IMR-90 (cell line): Measurements from ENCODE around the gene PREP. TPM values are rescaled to one million over a fixed set of nuclear protein-coding genes. Genes with fewer than 3 reads are reported as not detected.

ENCODE experiments used
- ATAC-seq: fragments of 200-7000 bp; cut with Tn5 transposase; 2 replicates; pipeline ENCODE4 v1.9.1; 2020; ENCODE audit warnings: low read depth, mild to moderate bottlenecking, moderate library complexity
- BruUV-seq: library from RNA; stranded (reverse); fragments of 400-500 nt; replicated peaks from 2 replicates; lab custom pipeline; 2021; lab: Mats Ljungman, UMichigan
- CTCF ChIA-PET: fragments of 300-600 bp; formaldehyde crosslinking; extraction: SDS; loops from one replicate; lab custom pipeline; 2021; ENCODE audit warnings: antibody characterized with exemption; lab: Yijun Ruan, JAX
- POLR2A ChIA-PET: fragments of 300-600 bp; sonication (Branson Sonifier 250); formaldehyde crosslinking; loops from one replicate; lab custom pipeline; 2022; ENCODE audit warnings: antibody characterized with exemption; ENCODE audit not compliant: unreplicated experiment; lab: Charles Lee
- DNase-seq: peaks from one replicate; pipeline ENCODE4 v3.0.0; 2013
- H2AFZ ChIP-seq: replicated peaks from 2 replicates; pipeline ENCODE3; 2013; ENCODE audit warnings: low read length, mild to moderate bottlenecking; ENCODE audit not compliant: poor library complexity
- H2AK5ac ChIP-seq: 2 replicates; pipeline ENCODE4 v1.6.1; 2013; ENCODE audit warnings: low read depth, low read length, inconsistent platforms
- H2AK9ac ChIP-seq: replicated peaks from 2 replicates; pipeline ENCODE3; 2013; ENCODE audit warnings: mild to moderate bottlenecking, low read depth, low read length, moderate library complexity; ENCODE audit not compliant: poor library complexity
- H2BK120ac ChIP-seq: 2 replicates; pipeline ENCODE4 v1.6.1; 2013; ENCODE audit warnings: low read depth, low read length, inconsistent platforms
- H2BK15ac ChIP-seq: 3 replicates; pipeline ENCODE4 v1.6.1; 2013; ENCODE audit warnings: low read depth, low read length, inconsistent platforms
- H2BK20ac ChIP-seq: 2 replicates; pipeline ENCODE4 v1.6.1; 2013; ENCODE audit warnings: low read depth, mild to moderate bottlenecking, inconsistent platforms, low read length, moderate library complexity
- H2BK5ac ChIP-seq: 2 replicates; pipeline ENCODE4 v1.6.1; 2013; ENCODE audit warnings: mild to moderate bottlenecking, low read depth, low read length, inconsistent platforms; ENCODE audit not compliant: poor library complexity, severe bottlenecking
- H3K14ac ChIP-seq: replicated peaks from 2 replicates; pipeline ENCODE4 v1.6.1; 2013; ENCODE audit warnings: low read depth, low read length, inconsistent platforms
- H3K18ac ChIP-seq: 2 replicates; pipeline ENCODE4 v1.6.1; 2013; ENCODE audit warnings: low read depth, low read length, control low read depth
- H3K23ac ChIP-seq: 2 replicates; pipeline ENCODE4 v1.6.1; 2013; ENCODE audit warnings: low read depth, low read length, inconsistent platforms
- H3K27ac ChIP-seq: 2 replicates; pipeline ENCODE4 v1.5.1; 2013; ENCODE audit warnings: mild to moderate bottlenecking, control low read depth, low read length; ENCODE audit not compliant: insufficient read depth
- H3K27me3 ChIP-seq: 2 replicates; pipeline ENCODE4 v1.6.1; 2013; ENCODE audit warnings: low read length; ENCODE audit not compliant: control insufficient read depth, insufficient read depth
- H3K36me3 ChIP-seq: 2 replicates; pipeline ENCODE4 v1.6.1; 2013; ENCODE audit warnings: low read length, mixed read lengths; ENCODE audit not compliant: control insufficient read depth, insufficient read depth
- H3K4ac ChIP-seq: 2 replicates; pipeline ENCODE4 v1.6.1; 2013; ENCODE audit warnings: low read depth, low read length, inconsistent platforms
- H3K4me1 ChIP-seq: 2 replicates; pipeline ENCODE4 v1.6.1; 2013; ENCODE audit warnings: low read length, mixed read lengths; ENCODE audit not compliant: control insufficient read depth, insufficient read depth
- H3K4me2 ChIP-seq: 2 replicates; pipeline ENCODE4 v1.6.1; 2013; ENCODE audit warnings: low read depth, mild to moderate bottlenecking, control low read depth, low read length, moderate library complexity
- H3K4me3 ChIP-seq: 2 replicates; pipeline ENCODE4 v1.5.1; 2013; ENCODE audit warnings: low read depth, mild to moderate bottlenecking, control low read depth, low read length, moderate library complexity; ENCODE audit not compliant: insufficient read depth
- H3K56ac ChIP-seq: 2 replicates; pipeline ENCODE4 v1.6.1; 2013; ENCODE audit warnings: low read length, inconsistent platforms; ENCODE audit not compliant: insufficient read depth; ENCODE audit errors: extremely low read depth
- H3K79me1 ChIP-seq, 2 experiments: 2 replicates each; pipeline ENCODE4 v1.6.1; 2013; ENCODE audit warnings: low read length in 2 of 2, inconsistent platforms in 1 of 2, low read depth in 1 of 2
- H3K9ac ChIP-seq: 2 replicates; pipeline ENCODE4 v1.6.1; 2013; ENCODE audit warnings: low read depth, low read length, control low read depth
- H3K9me1 ChIP-seq: 2 replicates; pipeline ENCODE4 v1.6.1; 2013; ENCODE audit warnings: low read length, inconsistent platforms; ENCODE audit not compliant: insufficient read depth
- H3K9me3 ChIP-seq: 2 replicates; pipeline ENCODE4 v1.6.1; 2013; ENCODE audit warnings: low read length; ENCODE audit not compliant: control insufficient read depth, insufficient read depth
- H4K20me1 ChIP-seq: 2 replicates; pipeline ENCODE4 v1.6.1; 2013; ENCODE audit warnings: low read length, inconsistent platforms; ENCODE audit not compliant: insufficient read depth
- H4K5ac ChIP-seq: 2 replicates; pipeline ENCODE4 v1.6.1; 2013; ENCODE audit warnings: mild to moderate bottlenecking, low read depth, low read length, control low read depth
- H4K8ac ChIP-seq, 2 experiments: 2 replicates each; pipeline ENCODE4 v1.6.1; 2013; ENCODE audit warnings: low read depth in 2 of 2, low read length in 2 of 2, control low read depth in 1 of 2, inconsistent platforms in 1 of 2
- H4K91ac ChIP-seq: 2 replicates; pipeline ENCODE4 v1.6.1; 2013; ENCODE audit warnings: low read depth, low read length, inconsistent platforms; ENCODE audit not compliant: insufficient read depth
- BHLHE40 ChIP-seq: fragments of 150-350 bp; IDR thresholded peaks from 2 replicates; pipeline ENCODE4 v1.6.1; 2016; ENCODE audit warnings: mild to moderate bottlenecking, low read depth, low read length
- CEBPB ChIP-seq: IDR thresholded peaks from 2 replicates; pipeline ENCODE4 v1.6.1; 2012; ENCODE audit warnings: low read depth, low read length, improper control_type of control experiment
- CHD1 ChIP-seq: IDR thresholded peaks from 2 replicates; pipeline ENCODE4 v1.6.1; 2012; ENCODE audit warnings: low read depth, low read length, improper control_type of control experiment
- FOS ChIP-seq: fragments of 150-350 bp; IDR thresholded peaks from 2 replicates; pipeline ENCODE4 v1.6.1; 2016; ENCODE audit warnings: low read depth, low read length
- MAFK ChIP-seq: IDR thresholded peaks from 2 replicates; pipeline ENCODE4 v1.6.1; 2012; ENCODE audit warnings: low read depth, low read length, improper control_type of control experiment
- MAZ ChIP-seq: IDR thresholded peaks from 2 replicates; pipeline ENCODE4 v1.6.1; 2012; ENCODE audit warnings: low read depth, mild to moderate bottlenecking, low read length, improper control_type of control experiment, moderate library complexity, borderline replicate concordance
- MXI1 ChIP-seq: IDR thresholded peaks from 2 replicates; pipeline ENCODE4 v1.6.1; 2012; ENCODE audit warnings: low read depth, mild to moderate bottlenecking, low read length, moderate library complexity, borderline replicate concordance
- NFE2L2 ChIP-seq: fragments of 150-350 bp; IDR thresholded peaks from 2 replicates; pipeline ENCODE4 v1.6.1; 2016; ENCODE audit warnings: low read depth, mild to moderate bottlenecking, low read length
- POLR2A ChIP-seq: IDR thresholded peaks from 2 replicates; pipeline ENCODE4 v1.6.1; 2012; ENCODE audit warnings: mild to moderate bottlenecking, low read depth, low read length
- RAD21 ChIP-seq: IDR thresholded peaks from 2 replicates; pipeline ENCODE4 v1.6.1; 2012; ENCODE audit warnings: low read length, improper control_type of control experiment
- RCOR1 ChIP-seq: IDR thresholded peaks from 2 replicates; pipeline ENCODE4 v1.6.1; 2012; ENCODE audit warnings: mild to moderate bottlenecking, low read length, improper control_type of control experiment; ENCODE audit not compliant: insufficient replicate concordance
- RFX5 ChIP-seq: IDR thresholded peaks from 2 replicates; pipeline ENCODE4 v1.8.0; 2012; ENCODE audit warnings: low read depth, mild to moderate bottlenecking, low read length, moderate library complexity
- SMC3 ChIP-seq: fragments of 150-350 bp; IDR thresholded peaks from 2 replicates; pipeline ENCODE4 v1.6.1; 2016; ENCODE audit warnings: low read depth, mild to moderate bottlenecking, antibody characterized with exemption, low read length, moderate library complexity
- WGBS, 2 experiments: methylation state at CpG; one replicate each; pipeline versions ENCODE4 v1.1.5 to v1.1.7; 2013; ENCODE audit warnings: missing lambda C conversion rate in 2 of 2; ENCODE audit not compliant: insufficient read length in 1 of 2; ENCODE audit errors: extremely low coverage in 2 of 2; 5-methylcytosine and 5-hydroxymethylcytosine counted together
- dilution Hi-C: fragments of 300-500 bp; cut with HindIII; formaldehyde crosslinking; loops from one replicate; pipeline ENCODE4 v1.14.3; 2018; ENCODE audit warnings: low sequenced_read_pairs; ENCODE audit not compliant: unreplicated experiment
- in situ Hi-C: fragments of 300-500 bp; cut with MboI; formaldehyde crosslinking; loops from 3 replicates; pipeline ENCODE4 v1.14.3; 2019; ENCODE audit warnings: low sequenced_read_pairs, inconsistent platforms, mixed read lengths
- intact Hi-C: fragments of 100-400 bp; cut with micrococcal nuclease; formaldehyde crosslinking; loops from 2 replicates; pipeline ENCODE4 v1.10.0; 2022
- polyA plus RNA-seq, 3 experiments: library from polyadenylated mRNA; depleted of rRNA; stranded (reverse); fragments of >200 nt; gene quantifications; 2 replicates each; pipeline ENCODE4 v1.2.3, GENCODE V29; 2012; ENCODE audit warnings: low replicate concordance in 1 of 3
- total RNA-seq: library from RNA; depleted of rRNA; stranded (reverse); fragments of >200 nt; gene quantifications from 2 replicates; pipeline ENCODE4 v1.2.3, GENCODE V29; 2012
- TF ChIP-seq, protein P1 (sequence below): fragments of 150-350 bp; IDR thresholded peaks from 2 replicates; pipeline ENCODE4 v1.6.1; 2017; ENCODE audit warnings: mild to moderate bottlenecking, antibody characterized with exemption, low read length, low read depth
- TF ChIP-seq, protein P2 (sequence below): fragments of 150-350 bp; IDR thresholded peaks from 2 replicates; pipeline ENCODE4 v1.6.1; 2016; ENCODE audit warnings: low read depth, mild to moderate bottlenecking, low read length, moderate library complexity, borderline replicate concordance
- TF ChIP-seq, protein P3 (sequence below): conservative IDR thresholded peaks from 2 replicates; pipeline ENCODE4 v1.5.1; 2012; ENCODE audit warnings: mild to moderate bottlenecking, low read depth, low read length, improper control_type of control experiment

Gene PREP
- total and polyA plus RNA-seq, 2 of the 4 experiments (the other 2 are of a cell fraction) = 21.0 to 25.7 TPM

DNA sequence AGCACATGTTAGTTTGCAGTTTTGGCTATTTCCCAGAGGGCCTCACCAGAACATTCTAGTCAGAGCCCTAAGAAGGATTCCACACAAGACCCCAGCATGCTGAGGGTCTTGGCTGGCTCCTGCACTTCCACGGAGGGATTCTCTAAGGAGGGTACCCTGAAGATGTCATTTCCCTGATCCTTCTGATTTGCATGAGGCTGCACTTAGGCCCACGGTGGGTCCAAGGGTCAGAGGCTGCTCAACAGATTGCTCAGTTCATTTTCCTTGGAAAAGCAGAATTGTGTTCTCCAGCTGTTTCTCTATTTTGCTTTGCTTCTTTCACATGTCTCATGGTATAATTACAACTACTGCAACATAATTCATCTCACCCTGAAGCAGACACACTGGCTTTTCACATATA, 22.2 kb downstream of the PREP start:
- no peak overlapping the region for H3K23ac ChIP-seq
- peaks cover 5% of the 10 kb centered on the region; the same call in 1 of the 2 replicates for H3K4me1 ChIP-seq
- no peak for ATAC-seq
- H3K36me3 ChIP-seq = peaks cover 11% of the 10 kb centered on the region
- H3K4me3 ChIP-seq = no peak overlapping the region
- no peak overlapping the region for H2BK20ac ChIP-seq
- in situ Hi-C loops = no loop called here
- no peak for DNase-seq
- no peak for TF ChIP-seq SMC3
- TF ChIP-seq, protein P1, sequence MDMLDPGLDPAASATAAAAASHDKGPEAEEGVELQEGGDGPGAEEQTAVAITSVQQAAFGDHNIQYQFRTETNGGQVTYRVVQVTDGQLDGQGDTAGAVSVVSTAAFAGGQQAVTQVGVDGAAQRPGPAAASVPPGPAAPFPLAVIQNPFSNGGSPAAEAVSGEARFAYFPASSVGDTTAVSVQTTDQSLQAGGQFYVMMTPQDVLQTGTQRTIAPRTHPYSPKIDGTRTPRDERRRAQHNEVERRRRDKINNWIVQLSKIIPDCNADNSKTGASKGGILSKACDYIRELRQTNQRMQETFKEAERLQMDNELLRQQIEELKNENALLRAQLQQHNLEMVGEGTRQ = no peak
- TF ChIP-seq CEBPB = no peak
- no peak for TF ChIP-seq CHD1
- no peak for TF ChIP-seq MAFK
- TF ChIP-seq RFX5 = no peak
- TF ChIP-seq, protein P2, sequence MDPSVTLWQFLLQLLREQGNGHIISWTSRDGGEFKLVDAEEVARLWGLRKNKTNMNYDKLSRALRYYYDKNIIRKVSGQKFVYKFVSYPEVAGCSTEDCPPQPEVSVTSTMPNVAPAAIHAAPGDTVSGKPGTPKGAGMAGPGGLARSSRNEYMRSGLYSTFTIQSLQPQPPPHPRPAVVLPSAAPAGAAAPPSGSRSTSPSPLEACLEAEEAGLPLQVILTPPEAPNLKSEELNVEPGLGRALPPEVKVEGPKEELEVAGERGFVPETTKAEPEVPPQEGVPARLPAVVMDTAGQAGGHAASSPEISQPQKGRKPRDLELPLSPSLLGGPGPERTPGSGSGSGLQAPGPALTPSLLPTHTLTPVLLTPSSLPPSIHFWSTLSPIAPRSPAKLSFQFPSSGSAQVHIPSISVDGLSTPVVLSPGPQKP = no peak
- TF ChIP-seq MXI1 = no peak
- no peak for TF ChIP-seq RCOR1
- TF ChIP-seq RAD21 = no peak
- no peak for TF ChIP-seq BHLHE40
- TF ChIP-seq, protein P3, sequence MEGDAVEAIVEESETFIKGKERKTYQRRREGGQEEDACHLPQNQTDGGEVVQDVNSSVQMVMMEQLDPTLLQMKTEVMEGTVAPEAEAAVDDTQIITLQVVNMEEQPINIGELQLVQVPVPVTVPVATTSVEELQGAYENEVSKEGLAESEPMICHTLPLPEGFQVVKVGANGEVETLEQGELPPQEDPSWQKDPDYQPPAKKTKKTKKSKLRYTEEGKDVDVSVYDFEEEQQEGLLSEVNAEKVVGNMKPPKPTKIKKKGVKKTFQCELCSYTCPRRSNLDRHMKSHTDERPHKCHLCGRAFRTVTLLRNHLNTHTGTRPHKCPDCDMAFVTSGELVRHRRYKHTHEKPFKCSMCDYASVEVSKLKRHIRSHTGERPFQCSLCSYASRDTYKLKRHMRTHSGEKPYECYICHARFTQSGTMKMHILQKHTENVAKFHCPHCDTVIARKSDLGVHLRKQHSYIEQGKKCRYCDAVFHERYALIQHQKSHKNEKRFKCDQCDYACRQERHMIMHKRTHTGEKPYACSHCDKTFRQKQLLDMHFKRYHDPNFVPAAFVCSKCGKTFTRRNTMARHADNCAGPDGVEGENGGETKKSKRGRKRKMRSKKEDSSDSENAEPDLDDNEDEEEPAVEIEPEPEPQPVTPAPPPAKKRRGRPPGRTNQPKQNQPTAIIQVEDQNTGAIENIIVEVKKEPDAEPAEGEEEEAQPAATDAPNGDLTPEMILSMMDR = no peak
- no peak for TF ChIP-seq FOS
- no peak for TF ChIP-seq MAZ
- TF ChIP-seq NFE2L2 = no peak
- TF ChIP-seq POLR2A = no peak
- intact Hi-C loops = no loop called here
- 100% methylated on average over 2 of the region's 2 CpGs; no CpG with 5 or more reads in 1 of the 2 experiments for WGBS, 2 experiments
- H3K14ac ChIP-seq = no peak overlapping the region
- CTCF ChIA-PET = interaction anchor here (1.8 kb wide), 1 partner anchor 22 kb away, joined by 7 read pairs; the partner anchor contains the start of gene PREP
- no peak overlapping the region for H2AK9ac ChIP-seq
- H3K27me3 ChIP-seq = no peaks in the 10 kb centered on the region
- no peak overlapping the region for H2BK5ac ChIP-seq
- no peak overlapping the region for H2AFZ ChIP-seq
- no peak overlapping the region for H4K5ac ChIP-seq
- H2BK120ac ChIP-seq = no peak overlapping the region
- H2AK5ac ChIP-seq = no peak overlapping the region
- H3K4me2 ChIP-seq = no peak overlapping the region
- no peak overlapping the region for H3K4ac ChIP-seq
- H2BK15ac ChIP-seq = no peak overlapping the region
- peaks cover 8% of the 10 kb centered on the region; the same call in 1 of the 2 replicates for H4K20me1 ChIP-seq
- dilution Hi-C loops = no loop called here
- H3K79me1 ChIP-seq = peaks cover 26 to 40% of the 10 kb centered on the region in 2 experiments
- H4K8ac ChIP-seq = no peak overlapping the region
- BruUV-seq = no TSS peak
- H3K27ac ChIP-seq = no peak overlapping the region
- no peaks in the 10 kb centered on the region for H3K9me3 ChIP-seq
- H3K9me1 ChIP-seq = peaks cover 10% of the 10 kb centered on the region
- H3K9ac ChIP-seq = no peak overlapping the region
- no peak overlapping the region for H4K91ac ChIP-seq
- H3K18ac ChIP-seq = no peak overlapping the region
- POLR2A ChIA-PET = no interaction called here
- H3K56ac ChIP-seq = no peak overlapping the region
